Measurements from ENCODE around the gene MON2.

Gene MON2

GRCh38 chr12:62472472-62472871 lies 5.8 kb downstream of the MON2 start:
- no peak overlapping the region for H3K4me3 ChIP-seq (ENCODE audit: low read depth, low read length)
- peak; percentile 7 for DNase-seq (ENCODE audit: low read depth)
- TF ChIP-seq POLR2A (IDR thresholded peaks at IDR 0.05; ENCODE audit: extremely low read depth, insufficient read length) (no peak), MAX (IDR thresholded peaks at IDR 0.05; ENCODE audit: low read depth, low read length) (no peak), MYC (IDR thresholded peaks at IDR 0.05; ENCODE audit: low read depth, low read length) (no peak), CTCF (IDR thresholded peaks at IDR 0.05; ENCODE audit: low read depth, low read length) (no peak)

- no peak for DNase-seq (ENCODE audit: low read depth)
- no peak for TF ChIP-seq CTCF (IDR thresholded peaks at IDR 0.05; ENCODE audit: low read depth, low read length)
- no peak for TF ChIP-seq MAX (IDR thresholded peaks at IDR 0.05; ENCODE audit: low read depth, low read length)
- no peak for TF ChIP-seq POLR2A (IDR thresholded peaks at IDR 0.05; ENCODE audit: extremely low read depth, insufficient read length)
- no peak for TF ChIP-seq MYC (IDR thresholded peaks at IDR 0.05; ENCODE audit: low read depth, low read length)
- no peak overlapping the region for H3K4me3 ChIP-seq (ENCODE audit: low read depth, low read length)
These were observed 15.4 kb downstream of the MON2 start for GRCh38 chr12:62481843-62482540.

GRCh38 chr12:62482769-62483168 lies 16.1 kb downstream of the MON2 start:
- H3K4me3 ChIP-seq (ENCODE audit: low read depth, low read length) = no peak overlapping the region
- DNase-seq (ENCODE audit: low read depth) = no peak
- TF ChIP-seq MYC (IDR thresholded peaks at IDR 0.05; ENCODE audit: low read depth, low read length) (no peak), MAX (IDR thresholded peaks at IDR 0.05; ENCODE audit: low read depth, low read length) (no peak), CTCF (IDR thresholded peaks at IDR 0.05; ENCODE audit: low read depth, low read length) (no peak), POLR2A (IDR thresholded peaks at IDR 0.05; ENCODE audit: extremely low read depth, insufficient read length) (no peak)

GRCh38 chr12:62484233-62484632 lies 17.6 kb downstream of the MON2 start:
- no peak for TF ChIP-seq MAX (IDR thresholded peaks at IDR 0.05; ENCODE audit: low read depth, low read length)
- no peak for TF ChIP-seq MYC (IDR thresholded peaks at IDR 0.05; ENCODE audit: low read depth, low read length)
- TF ChIP-seq CTCF (IDR thresholded peaks at IDR 0.05; ENCODE audit: low read depth, low read length) = no peak
- TF ChIP-seq POLR2A (IDR thresholded peaks at IDR 0.05; ENCODE audit: extremely low read depth, insufficient read length) = no peak
- DNase-seq (ENCODE audit: low read depth) = no peak
- no peak overlapping the region for H3K4me3 ChIP-seq (ENCODE audit: low read depth, low read length)

GRCh38 chr12:62505786-62506185 lies 39.2 kb downstream of the MON2 start:
- no peak overlapping the region for H3K4me3 ChIP-seq (ENCODE audit: low read depth, low read length)
- no peak for DNase-seq (ENCODE audit: low read depth)
- no peak for TF ChIP-seq CTCF (IDR thresholded peaks at IDR 0.05; ENCODE audit: low read depth, low read length)
- no peak for TF ChIP-seq MYC (IDR thresholded peaks at IDR 0.05; ENCODE audit: low read depth, low read length)
- no peak for TF ChIP-seq POLR2A (IDR thresholded peaks at IDR 0.05; ENCODE audit: extremely low read depth, insufficient read length)
- no peak for TF ChIP-seq MAX (IDR thresholded peaks at IDR 0.05; ENCODE audit: low read depth, low read length)
